GM12874 (cell line): ENCODE measurements around the gene PSMD1.

Experiments used
- CTCF ChIP-seq: IDR thresholded peaks from 2 replicates; pipeline ENCODE4 v1.5.1; 2011; ENCODE audit warnings: low read depth, mild to moderate bottlenecking, control low read depth, low read length, moderate library complexity; ENCODE audit not compliant: insufficient read depth

PSMD1 gene

GRCh38 chr2:231127936-231128335, 71.3 kb downstream of the PSMD1 start:
- TF ChIP-seq CTCF, result no peak

- TF ChIP-seq CTCF, result no peak
These were observed 71.9 kb downstream of the PSMD1 start for GRCh38 chr2:231128541-231128940.

GRCh38 chr2:231129216-231129615, 72.5 kb downstream of the PSMD1 start:
- no peak for TF ChIP-seq CTCF

- TF ChIP-seq CTCF, result no peak
These were observed 73.8 kb downstream of the PSMD1 start for GRCh38 chr2:231130336-231131056.

- no peak for TF ChIP-seq CTCF
These were observed 75.5 kb downstream of the PSMD1 start for GRCh38 chr2:231132129-231132528.

- TF ChIP-seq CTCF, result no peak
These were observed 76.9 kb downstream of the PSMD1 start for GRCh38 chr2:231133365-231134099.

GRCh38 chr2:231134910-231135655, 78.4 kb downstream of the PSMD1 start:
- TF ChIP-seq CTCF, result no peak
